PC-3 (cell line): ENCODE data around the gene ACAT2. TPM values are rescaled to one million over a fixed set of nuclear protein-coding genes. Genes with fewer than 3 reads are reported as not detected.
A peak's percentile ranks its signal among the peaks of the same experiment; 100 is the strongest.
"Not testable (repeated sequence)": the region's sequence is repeated elsewhere in the genome, so short reads cannot be mapped to it uniquely, and the experiment has no call there.

Experiments
- ATAC-seq: fragments of 200-7000 bp; cut with Tn5 transposase; 2 replicates; pipeline ENCODE4 v1.9.1; 2020; ENCODE audit warnings: mild to moderate bottlenecking, moderate library complexity
- BruUV-seq: library from RNA; stranded (reverse); fragments of 400-500 nt; replicated peaks from 2 replicates; lab custom pipeline; 2021; lab: Mats Ljungman, UMichigan
- CTCF ChIA-PET: fragments of 300-600 bp; sonication (Branson Sonifier 250); formaldehyde crosslinking; loops from one replicate; lab custom pipeline; 2022; ENCODE audit warnings: antibody characterized with exemption; lab: Charles Lee
- POLR2A ChIA-PET: fragments of 300-600 bp; sonication (Branson Sonifier 250); formaldehyde crosslinking; loops from one replicate; lab custom pipeline; 2022; ENCODE audit warnings: antibody characterized with exemption; ENCODE audit not compliant: unreplicated experiment; lab: Charles Lee
- DNase-seq: peaks from one replicate; pipeline ENCODE4 v3.0.0-alpha.2; 2015
- H2AFZ ChIP-seq: fragments of 300-600 bp; sonication (generic); 2 replicates; pipeline ENCODE4 v1.6.0; 2016; ENCODE audit warnings: antibody characterized with exemption, low read length
- H3F3A ChIP-seq: fragments of 300-600 bp; sonication (generic); one replicate; pipeline ENCODE4 v1.6.0; 2017; ENCODE audit warnings: antibody characterized with exemption, low read length, control low read depth, mild to moderate bottlenecking; ENCODE audit not compliant: unreplicated experiment
- H3K27ac ChIP-seq: fragments of 300-600 bp; sonication (generic); 2 replicates; pipeline ENCODE4 v1.5.1; 2016; ENCODE audit warnings: mild to moderate bottlenecking, low read length
- H3K27me3 ChIP-seq: fragments of 300-600 bp; sonication (generic); 2 replicates; pipeline ENCODE4 v1.6.1; 2016; ENCODE audit warnings: low read length, mixed read lengths
- H3K36me3 ChIP-seq: fragments of 300-600 bp; sonication (generic); 2 replicates; pipeline ENCODE4 v1.6.1; 2016; ENCODE audit warnings: low read depth, mixed run types, low read length, mixed read lengths
- H3K4me1 ChIP-seq: fragments of 300-600 bp; sonication (generic); 2 replicates; pipeline ENCODE4 v1.5.1; 2016; ENCODE audit warnings: low read length; ENCODE audit not compliant: insufficient read depth
- H3K4me2 ChIP-seq: fragments of 300-600 bp; sonication (generic); 2 replicates; pipeline ENCODE4 v1.6.0; 2016; ENCODE audit warnings: low read length
- H3K4me3 ChIP-seq: fragments of 300-600 bp; sonication (generic); 2 replicates; pipeline ENCODE4 v1.5.1; 2016; ENCODE audit warnings: mild to moderate bottlenecking, low read length, mixed read lengths
- H3K79me2 ChIP-seq: fragments of 300-600 bp; sonication (generic); 2 replicates; pipeline ENCODE4 v1.6.1; 2017; ENCODE audit warnings: low read length, mixed read lengths
- H3K9ac ChIP-seq: fragments of 300-600 bp; sonication (generic); 2 replicates; pipeline ENCODE4 v1.6.0; 2016; ENCODE audit warnings: mild to moderate bottlenecking, low read length
- H3K9me2 ChIP-seq: fragments of 300-600 bp; sonication (generic); replicated peaks from 2 replicates; pipeline ENCODE4 v1.6.1; 2016; ENCODE audit warnings: mixed run types, low read length, mixed read lengths
- H3K9me3 ChIP-seq: fragments of 300-600 bp; sonication (generic); 2 replicates; pipeline ENCODE4 v1.6.1; 2016; ENCODE audit warnings: low read length, mixed read lengths
- H4K20me1 ChIP-seq: fragments of 300-600 bp; sonication (generic); 2 replicates; pipeline ENCODE4 v1.6.1; 2016; ENCODE audit warnings: low read length, mixed read lengths
- CTCF ChIP-seq: fragments of 300-600 bp; sonication (generic); conservative IDR thresholded peaks from 2 replicates; pipeline ENCODE4 v1.5.1; 2017; ENCODE audit warnings: antibody characterized with exemption, low read depth, mild to moderate bottlenecking, low read length
- EZH2 ChIP-seq: fragments of 300-600 bp; sonication (generic); IDR thresholded peaks from one replicate; pipeline ENCODE4 v1.6.1; 2017; ENCODE audit warnings: antibody characterized with exemption, mild to moderate bottlenecking, low read length; ENCODE audit not compliant: unreplicated experiment
- EZH2phosphoT487 ChIP-seq: fragments of 300-600 bp; sonication (generic); IDR thresholded peaks from 2 replicates; pipeline ENCODE4 v1.6.1; 2018; ENCODE audit warnings: mild to moderate bottlenecking, antibody characterized with exemption, low read length, borderline replicate concordance
- intact Hi-C: fragments of 100-400 bp; cut with micrococcal nuclease; formaldehyde crosslinking; loops from 2 replicates; pipeline ENCODE4 v1.9.0; 2023
- total RNA-seq: library from RNA; depleted of rRNA; stranded (reverse); fragments of >200 nt; gene quantifications from 2 replicates; pipeline ENCODE4 v1.2.3, GENCODE V29; 2014

ACAT2 gene
- total RNA-seq, 1 experiment from 2014 or later = 36.0 TPM

- ChIA-PET POLR2A (interaction anchor here (0.5 to 0.9 kb wide), 4 partner anchors 34 to 1053 kb away, joined by 3 to 9 read pairs (median 5); partner anchors contain the start of gene WTAP), CTCF (interaction anchor here (0.5 to 1.3 kb wide), 2 partner anchors 43 to 99 kb away, joined by 4 to 5 read pairs; no protein-coding TSS in a partner anchor)
- peak within 1 kb of the TSS; percentile 82 for H3K27ac ChIP-seq
- no peaks in the 10 kb centered on the region for H3K27me3 ChIP-seq
- peaks cover 83% of the 10 kb centered on the region for H3K79me2 ChIP-seq
- TSS peak; percentile 62 for BruUV-seq
- H3K4me1 ChIP-seq = peaks cover 30% of the 10 kb centered on the region; the same call in 1 of the 2 replicates
- no peaks in the 10 kb centered on the region for H3F3A ChIP-seq
- intact Hi-C loops = no loop called here
- peak within 1 kb of the TSS; percentile 97 for H3K9ac ChIP-seq
- peak within 1 kb of the TSS; percentile 98 for H3K4me3 ChIP-seq
- ATAC-seq (peak; percentile 88), DNase-seq (peak; percentile 90)
- H3K4me2 ChIP-seq = peak within 1 kb of the TSS; percentile 98
- peak within 1 kb of the TSS; percentile 87 for H2AFZ ChIP-seq
- no peaks in the 10 kb centered on the region for H3K9me3 ChIP-seq
- H3K36me3 ChIP-seq = peaks cover 41% of the 10 kb centered on the region
- no peak for TF ChIP-seq EZH2phosphoT487
- TF ChIP-seq EZH2 = no peak
- no peak for TF ChIP-seq CTCF
- no peaks in the 10 kb centered on the region for H3K9me2 ChIP-seq
- H4K20me1 ChIP-seq = peaks cover 34% of the 10 kb centered on the region
Observed at GRCh38 chr6:159790149-159790955, 28.5 kb downstream of the ACAT2 start, which contains the start of gene MRPL18. Gene MRPL18 (plus strand): TSS chr6:159790467. CDS start chr6:159790588, 121 bp downstream.

- no TSS peak for BruUV-seq
- Histone ChIP-seq H3K27me3 (no peaks in the 10 kb centered on the region), H3K4me1 (peaks cover 26% of the 10 kb centered on the region; the same call in 1 of the 2 replicates), H3K9ac (peak overlapping the region; percentile 97), H3K9me2 (no peaks in the 10 kb centered on the region), H2AFZ (peak overlapping the region; percentile 73), H3K79me2 (peaks cover 75% of the 10 kb centered on the region), H3K4me3 (peak overlapping the region; percentile 98), H3K4me2 (peak overlapping the region; percentile 90), H3K9me3 (no peaks in the 10 kb centered on the region), H3K36me3 (peaks cover 34% of the 10 kb centered on the region), H4K20me1 (peaks cover 27% of the 10 kb centered on the region), H3K27ac (peak overlapping the region; percentile 54), H3F3A (no peaks in the 10 kb centered on the region)
- ChIA-PET CTCF (no interaction called here), POLR2A (no interaction called here)
- ATAC-seq (no peak), DNase-seq (no peak)
- TF ChIP-seq CTCF = no peak
- TF ChIP-seq EZH2phosphoT487 = no peak
- no peak for TF ChIP-seq EZH2
- intact Hi-C loops = no loop called here
Observed at GRCh38 chr6:159790956-159791598, 29.2 kb downstream of the ACAT2 start.

GRCh38 chr6:159794976-159795375 lies 33.1 kb downstream of the ACAT2 start:
- ATAC-seq, H3K27me3 ChIP-seq, H4K20me1 ChIP-seq, H3K4me2 ChIP-seq, H3K4me3 ChIP-seq, DNase-seq, H3K9me2 ChIP-seq, H3F3A ChIP-seq, CTCF ChIA-PET, BruUV-seq, H3K9me3 ChIP-seq, intact Hi-C loops, H3K9ac ChIP-seq, H3K4me1 ChIP-seq, POLR2A ChIA-PET, H3K27ac ChIP-seq, H2AFZ ChIP-seq: not testable (repeated sequence)
- Histone ChIP-seq H3K79me2 (peaks cover 41% of the 10 kb centered on the region), H3K36me3 (peaks cover 27% of the 10 kb centered on the region)
